ACHN (cell line): ENCODE data around the gene MAFF.
A peak's percentile ranks its signal among the peaks of the same experiment; 100 is the strongest.
"Not testable (repeated sequence)": the region's sequence is repeated elsewhere in the genome, so short reads cannot be mapped to it uniquely, and the experiment has no call there.

ENCODE experiments used
- DNase-seq: peaks from one replicate; pipeline ENCODE4 v3.0.0-alpha.2; 2015
- in situ Hi-C: cut with HindIII; loops from 2 replicates; pipeline ENCODE4 v1.10.0; 2017; ENCODE audit warnings: low sequenced_read_pairs, low pct_ligation_motif_present, low pct_unique_long_range_greater_than_20kb

The MAFF gene

GRCh38 chr22:38176170-38176741, 25.5 kb upstream of the MAFF start:
- in situ Hi-C loops: no loop called here
- DNase-seq: no peak

GRCh38 chr22:38177044-38177443, 24.8 kb upstream of the MAFF start:
- in situ Hi-C loops: no loop called here
- no peak for DNase-seq

- in situ Hi-C loops, DNase-seq: not testable (repeated sequence)
These were observed 24.2 kb upstream of the MAFF start for GRCh38 chr22:38177571-38177925.

GRCh38 chr22:38177926-38178604, 23.7 kb upstream of the MAFF start:
- peak; percentile 78 for DNase-seq
- in situ Hi-C loops: no loop called here

DNA sequence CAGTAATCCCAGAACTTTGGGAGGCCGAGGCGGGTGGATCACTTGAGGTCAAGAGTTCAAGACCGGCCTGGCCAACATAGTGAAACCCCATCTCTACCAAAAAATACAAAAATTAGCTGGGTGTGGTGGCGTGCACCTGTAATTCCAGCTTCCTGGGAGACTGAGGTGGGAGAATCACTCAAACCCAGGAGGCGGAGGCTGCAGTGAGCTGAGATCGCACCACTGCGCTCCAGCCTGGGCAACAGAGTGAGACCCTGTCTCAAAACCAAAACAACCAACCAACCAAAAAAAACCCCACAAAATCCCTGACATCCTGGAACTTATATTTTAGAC, 23.2 kb upstream of the MAFF start:
- DNase-seq, in situ Hi-C loops: not testable (repeated sequence)

DNA sequence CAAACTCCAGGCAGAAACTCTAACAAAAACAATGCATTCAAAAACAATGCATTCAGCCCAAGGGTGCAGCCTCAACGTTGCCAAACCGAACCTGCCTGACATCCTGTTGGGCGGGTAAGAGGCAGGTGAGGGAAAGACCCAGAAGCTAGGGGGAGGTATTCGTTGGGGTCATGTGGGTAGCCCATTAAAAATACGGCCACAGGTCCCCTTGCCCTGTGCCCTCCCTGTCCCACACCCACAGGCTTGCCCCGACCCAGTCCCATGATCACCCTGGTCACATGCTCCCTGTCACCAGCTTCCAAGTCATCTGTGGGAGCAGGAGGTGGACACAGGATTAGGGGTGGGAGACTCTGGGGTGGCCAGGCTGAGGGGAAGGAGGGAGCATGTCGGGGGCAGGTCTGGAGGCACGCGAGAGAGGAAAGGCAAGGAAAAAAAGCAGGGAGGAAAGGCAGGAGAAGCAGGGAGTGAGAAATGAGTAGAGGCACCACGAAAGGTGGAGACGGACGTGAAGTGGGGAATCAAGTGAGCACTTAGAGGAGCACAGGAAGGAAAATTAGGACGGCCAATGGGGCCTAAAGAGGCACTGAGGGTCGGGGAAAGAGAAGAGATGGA, 20.8 kb upstream of the MAFF start:
- in situ Hi-C loops: no loop called here
- DNase-seq: peak; percentile 33

GRCh38 chr22:38181453-38182200, 20.2 kb upstream of the MAFF start, which contains the start of gene PLA2G6:
Gene PLA2G6, minus strand, starts transcription at chr22:38181830. Its CDS starts 12,404 bp downstream, at chr22:38169426.
- in situ Hi-C loops: no loop called here
- peak; percentile 98 for DNase-seq

DNA sequence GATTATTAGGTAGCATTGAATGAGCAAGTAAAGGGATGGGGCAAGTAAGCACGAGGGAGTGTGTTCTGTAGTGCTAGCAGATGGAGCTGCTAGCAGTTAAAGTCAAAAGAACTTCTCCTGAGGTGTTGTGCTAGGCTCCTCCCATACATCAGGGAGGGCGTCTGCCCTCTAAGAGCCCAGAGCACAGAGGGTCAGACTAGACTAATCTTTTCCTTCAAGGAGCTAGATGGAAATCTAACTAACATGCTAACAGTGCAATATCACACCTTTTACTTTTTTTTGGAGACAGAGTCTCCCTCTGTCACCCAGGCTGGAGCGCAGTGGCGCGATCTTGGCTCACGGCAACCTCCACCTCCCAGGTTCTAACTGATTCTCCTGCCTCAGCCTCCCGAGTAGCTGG, 17.0 kb upstream of the MAFF start:
- in situ Hi-C loops: no loop called here
- no peak for DNase-seq

DNA sequence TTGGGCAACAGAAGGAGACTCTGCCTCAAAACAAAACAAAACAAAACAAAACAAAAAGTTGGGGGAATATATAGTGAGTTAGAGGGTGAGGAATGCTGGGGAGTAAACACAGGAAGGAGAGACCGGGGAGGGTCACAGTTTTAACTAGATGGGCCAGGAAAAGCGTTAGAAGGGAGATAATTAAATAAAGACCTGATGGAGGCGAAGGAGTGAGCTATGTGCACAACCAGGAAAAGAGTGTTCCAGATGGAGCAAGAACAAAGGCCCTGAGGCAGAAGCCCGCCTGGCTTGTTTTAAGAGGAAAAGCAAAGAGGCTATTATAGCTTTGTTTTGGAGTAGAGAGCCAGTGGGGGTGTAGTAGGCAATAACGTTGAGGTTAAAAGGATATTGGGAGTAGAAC, 15.4 kb upstream of the MAFF start:
- in situ Hi-C loops: no loop called here
- DNase-seq: no peak

- DNase-seq: no peak
These were observed 14.2 kb upstream of the MAFF start for GRCh38 chr22:38187413-38188212.

GRCh38 chr22:38189104-38189503, 12.7 kb upstream of the MAFF start:
- DNase-seq: no peak
- in situ Hi-C loops: no loop called here

More at GRCh38 chr22:38187413-38188212, 14.2 kb upstream of the MAFF start:
- in situ Hi-C loops: no loop called here

DNA sequence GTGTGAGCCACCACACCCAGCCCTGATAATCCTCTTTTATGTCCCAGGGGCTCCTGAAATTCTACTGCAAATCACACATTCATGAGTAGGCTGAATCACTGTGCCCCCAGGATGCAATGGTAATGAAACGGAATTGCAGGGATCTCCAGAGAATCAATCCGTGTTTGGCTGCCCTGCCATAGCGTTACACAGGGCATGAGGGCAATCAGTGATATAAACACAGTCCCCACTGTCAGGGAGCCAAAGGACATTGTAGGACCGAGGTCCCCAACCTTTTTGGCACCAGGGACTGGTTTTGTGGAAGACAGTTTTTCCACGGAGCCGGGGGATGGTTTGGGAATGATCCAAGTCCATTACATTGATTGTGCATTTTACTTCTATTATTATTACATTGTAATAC, 11.2 kb upstream of the MAFF start:
- DNase-seq: no peak
- in situ Hi-C loops: no loop called here

DNA sequence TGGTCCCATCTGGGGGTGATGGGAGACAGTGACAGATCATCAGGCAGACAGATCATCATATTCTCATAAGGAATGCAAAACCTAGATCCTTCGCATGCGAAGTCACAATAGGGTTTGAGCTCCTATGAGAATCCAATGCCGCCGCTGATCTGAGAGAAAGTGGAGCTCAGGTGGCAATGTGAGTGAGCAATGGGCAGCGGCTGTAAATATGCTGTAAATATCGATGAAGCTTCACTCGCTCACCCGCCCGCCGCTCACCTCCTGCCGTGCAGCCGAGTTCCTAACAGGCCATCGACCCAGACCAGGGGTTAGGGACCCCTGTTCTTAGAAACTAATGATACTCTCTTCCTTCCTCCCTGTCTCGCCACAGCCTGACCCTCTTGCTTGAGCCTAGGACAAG, 10.7 kb upstream of the MAFF start:
- in situ Hi-C loops: no loop called here

GRCh38 chr22:38191731-38192474, 9.9 kb upstream of the MAFF start:
- in situ Hi-C loops: no loop called here
- DNase-seq: no peak

More for the DNA sequence above, 10.7 kb upstream of the MAFF start:
- DNase-seq: no peak

DNA sequence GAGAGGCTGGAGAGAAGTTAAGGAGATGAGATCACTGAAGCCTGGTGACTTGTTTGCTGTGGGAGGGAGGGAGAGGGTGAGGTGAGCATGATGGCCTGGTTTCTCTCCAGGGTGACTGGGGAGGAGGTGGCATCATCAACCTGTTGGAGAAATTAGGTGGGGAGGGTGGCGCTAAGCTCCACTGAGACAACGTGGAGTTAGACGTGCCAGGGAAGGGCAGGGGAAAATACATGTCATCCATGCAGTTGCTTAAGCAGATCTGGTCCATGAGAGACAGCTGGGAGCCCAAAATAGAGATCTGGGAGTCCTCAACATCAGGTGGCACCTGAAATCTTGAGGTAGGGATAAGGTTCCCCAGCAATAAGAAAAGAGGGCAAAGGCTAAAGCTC, 9.3 kb upstream of the MAFF start:
- in situ Hi-C loops: no loop called here
- no peak for DNase-seq

- no peak for DNase-seq
- in situ Hi-C loops: no loop called here
These were observed 8.2 kb upstream of the MAFF start for GRCh38 chr22:38193580-38193979.

DNA sequence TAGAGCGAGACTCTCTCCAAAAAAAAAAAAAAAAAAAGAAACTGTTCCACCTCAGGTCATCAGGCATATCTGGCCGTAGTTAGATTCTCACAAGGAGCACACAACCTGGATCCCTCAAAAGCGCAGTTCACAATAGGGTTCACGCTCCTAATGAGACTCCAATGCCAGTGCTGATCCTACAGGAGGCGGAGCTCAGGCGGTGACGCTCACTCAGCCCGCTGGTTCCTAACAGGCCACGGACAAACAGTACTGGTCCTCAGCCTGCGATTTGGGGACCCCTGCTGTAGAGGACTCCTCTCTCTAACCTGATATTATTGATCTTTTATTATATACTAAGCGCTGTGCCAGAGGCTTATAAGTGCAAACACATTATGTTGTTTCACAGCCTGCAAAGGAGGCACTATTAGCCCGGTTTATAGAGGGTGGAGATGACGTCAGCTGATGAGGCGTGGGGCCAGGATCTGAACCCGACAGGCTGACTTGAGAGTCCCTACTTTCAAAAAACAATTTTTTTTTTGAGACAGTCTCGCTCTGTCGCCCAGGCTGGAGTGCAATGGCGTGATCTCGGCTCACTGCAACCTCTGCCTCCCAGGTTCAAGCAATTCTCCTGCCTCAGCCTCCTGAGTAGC, 4.9 kb upstream of the MAFF start:
- in situ Hi-C loops: no loop called here
- no peak for DNase-seq
